Activated T-cell treated with anti-CD3 and anti-CD28 coated beads for 24 hours (primary cell): ENCODE data around the gene SRP68.
A peak's percentile ranks its signal among the peaks of the same experiment; 100 is the strongest.

Experiments used
- DNase-seq: peaks from one replicate; pipeline ENCODE4 v3.0.0-alpha.2; 2020; ENCODE audit warnings: low read depth

SRP68 gene

DNA sequence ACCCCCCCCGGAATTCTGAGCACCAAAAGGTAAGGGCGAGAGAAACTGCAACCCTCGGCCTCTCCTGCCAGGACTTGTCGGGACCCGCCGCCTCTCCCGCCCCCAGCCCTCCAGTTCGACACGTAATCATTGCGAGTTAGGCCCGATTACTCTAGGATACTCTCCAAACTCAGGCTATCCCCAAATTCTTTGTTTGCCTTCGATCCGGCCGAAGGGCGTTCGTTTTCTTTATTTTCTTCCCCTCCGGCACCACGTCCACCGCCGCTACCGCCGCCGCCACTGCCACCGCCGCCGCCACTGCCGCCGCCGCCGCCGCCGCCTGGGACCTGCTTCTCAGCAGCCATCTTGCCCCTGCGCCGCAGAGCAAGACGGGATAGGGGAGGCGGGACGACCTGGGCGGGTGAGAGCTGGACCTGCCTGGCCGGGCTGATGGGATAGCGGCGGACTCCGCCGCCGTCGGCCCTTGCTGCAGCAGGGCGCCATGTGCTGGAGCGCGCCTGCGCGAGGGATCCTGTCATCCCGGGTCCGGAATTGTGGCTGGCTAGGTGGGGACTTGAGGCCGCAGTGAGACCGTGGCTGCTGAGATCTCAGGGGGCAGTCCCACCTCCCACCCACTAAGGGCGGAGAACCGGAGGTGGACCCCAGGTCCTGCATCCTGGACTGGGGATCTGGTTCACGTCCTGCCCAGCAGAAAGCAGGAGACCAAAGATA is at the start of gene SRP68:
SRP68 (minus strand) TSS at position 370 of the 711 bp plus-strand sequence; CDS start at position 344, 26 bp downstream.
- peak; percentile 80 for DNase-seq

DNA sequence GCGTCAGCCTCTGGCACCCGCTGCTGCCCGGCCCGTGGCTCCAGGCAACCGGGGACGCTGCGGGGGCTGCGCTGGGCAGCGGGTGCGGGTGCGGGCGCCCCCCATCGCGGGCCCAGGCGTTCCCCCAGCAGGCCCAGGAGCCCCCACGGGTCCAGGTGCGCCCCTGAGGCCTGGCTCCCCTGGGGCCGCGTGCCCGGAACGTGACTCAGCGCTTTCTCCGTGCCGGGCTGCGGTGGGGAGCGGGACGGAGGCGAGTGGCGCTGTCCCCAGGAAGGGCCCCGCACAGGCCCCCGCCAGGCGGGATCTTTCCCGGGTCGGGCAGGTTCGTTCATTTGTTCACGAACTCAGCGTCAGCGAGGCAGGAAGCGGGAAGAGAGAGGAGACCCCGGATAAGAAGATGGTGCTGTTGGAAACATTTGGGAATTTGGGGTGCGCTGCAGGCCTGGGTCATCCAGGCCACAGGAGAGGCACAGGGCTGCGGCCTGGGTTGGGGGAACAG is 49.7 kb upstream of the SRP68 start:
- DNase-seq = no peak

DNA sequence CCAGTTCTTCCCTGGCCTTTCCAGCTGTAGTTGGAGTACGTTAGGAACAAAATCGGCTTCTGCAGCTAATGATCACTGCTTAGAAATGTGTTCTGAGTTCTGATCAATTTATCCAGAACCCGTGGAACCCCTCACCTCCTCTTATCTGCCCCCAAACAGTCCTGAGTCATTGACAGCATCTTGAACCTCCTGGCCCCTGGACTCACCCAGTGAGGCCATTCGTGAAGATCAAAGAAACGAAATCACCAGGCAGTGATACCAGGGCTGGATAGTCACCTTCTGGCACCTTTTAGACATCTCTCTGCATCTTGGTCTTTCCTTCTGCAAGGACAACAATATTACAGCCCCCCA is 48.3 kb upstream of the SRP68 start:
- no peak for DNase-seq

DNA sequence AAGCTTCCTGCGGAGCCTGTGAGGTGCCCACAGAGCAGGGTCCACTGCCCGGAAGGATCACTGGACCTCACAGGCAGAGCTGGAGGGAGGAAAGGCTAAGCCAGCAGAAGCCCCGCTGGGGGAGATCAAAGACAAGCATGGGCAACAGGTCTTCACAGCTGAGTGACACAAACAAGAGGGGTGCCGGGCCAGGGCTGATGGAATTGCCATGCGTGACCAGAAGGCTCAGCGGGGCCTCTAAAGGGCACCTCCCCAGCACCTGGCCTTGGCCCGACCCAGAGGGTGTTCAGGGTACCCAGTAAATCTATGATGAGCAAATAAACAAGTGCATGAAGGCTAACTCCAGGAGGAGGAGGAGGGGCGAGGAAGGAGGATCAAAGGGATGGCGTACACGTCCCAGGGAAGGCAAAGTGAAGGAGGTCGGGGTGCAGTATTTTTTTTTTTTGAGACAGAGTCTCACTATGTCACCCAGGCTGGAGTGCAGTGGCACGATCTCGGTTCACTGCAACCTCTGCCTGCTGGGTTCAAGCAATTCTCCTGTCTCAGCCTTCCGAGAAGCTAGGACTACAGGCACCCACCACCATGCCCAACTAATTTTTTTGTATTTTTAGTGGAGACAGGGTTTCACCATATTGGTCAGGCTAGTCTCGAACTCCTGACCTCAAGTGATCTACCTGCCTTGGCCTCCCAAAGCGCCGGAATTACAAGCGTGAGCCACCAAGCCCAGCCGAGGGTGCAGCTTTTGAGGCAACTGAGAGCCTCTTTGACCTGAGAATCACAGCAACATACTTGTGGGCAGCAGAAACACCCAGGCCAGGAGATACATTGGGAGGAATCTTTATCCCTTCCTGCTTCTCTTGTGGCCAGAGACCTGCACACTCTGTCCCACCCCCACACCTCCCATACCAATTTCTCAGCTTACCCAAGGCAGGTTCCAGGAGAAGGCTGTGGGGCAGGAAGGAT is 47.4 kb upstream of the SRP68 start:
- no peak for DNase-seq

DNA sequence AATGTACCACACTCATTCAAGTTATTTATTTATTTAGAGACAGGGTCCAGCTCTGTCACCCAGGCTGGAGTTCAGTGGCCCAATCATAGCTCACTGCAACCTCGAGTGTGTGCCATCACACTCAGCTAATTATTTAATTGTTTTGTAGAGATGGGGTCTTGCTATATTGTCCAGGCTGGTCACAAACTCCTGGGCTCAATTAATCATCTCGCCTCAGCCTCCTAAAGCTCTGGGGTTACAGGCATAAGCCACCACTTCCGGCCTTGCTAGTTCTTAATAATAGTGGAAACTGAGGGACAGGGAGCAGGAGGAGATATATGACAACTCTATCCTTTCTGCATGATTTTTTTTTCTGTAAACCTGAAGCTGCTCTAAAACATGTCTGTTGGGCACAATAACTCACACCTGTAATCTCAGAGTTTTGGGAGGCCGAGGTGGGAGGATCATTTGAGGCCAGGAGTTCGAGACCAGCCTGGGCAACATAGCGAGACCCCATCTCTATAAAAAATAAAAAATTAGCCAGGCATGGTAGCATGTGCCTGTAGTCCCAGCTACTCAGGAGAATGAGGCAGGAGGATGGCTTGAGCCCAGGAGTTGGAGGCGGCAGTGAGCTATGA is 42.9 kb upstream of the SRP68 start:
- no peak for DNase-seq

DNA sequence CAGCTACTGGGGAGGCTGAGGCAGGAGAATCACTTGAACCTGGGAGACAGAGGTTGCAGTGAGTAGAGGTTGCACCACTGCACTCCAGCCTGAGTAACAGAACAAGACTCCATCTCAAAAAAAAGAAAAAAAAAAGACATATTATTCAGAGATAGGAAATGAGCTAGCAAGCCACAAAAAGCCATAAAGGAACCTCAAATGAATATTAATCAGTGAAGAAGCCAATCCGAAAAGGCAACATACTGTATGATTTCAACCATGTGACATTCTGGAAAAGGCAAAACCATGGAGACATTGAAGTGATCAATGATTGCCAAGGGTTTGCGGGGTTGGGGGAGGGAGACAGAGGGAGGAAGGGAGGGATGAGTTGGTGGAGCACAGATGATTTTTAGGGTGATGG is 39.6 kb upstream of the SRP68 start:
- DNase-seq = no peak

DNA sequence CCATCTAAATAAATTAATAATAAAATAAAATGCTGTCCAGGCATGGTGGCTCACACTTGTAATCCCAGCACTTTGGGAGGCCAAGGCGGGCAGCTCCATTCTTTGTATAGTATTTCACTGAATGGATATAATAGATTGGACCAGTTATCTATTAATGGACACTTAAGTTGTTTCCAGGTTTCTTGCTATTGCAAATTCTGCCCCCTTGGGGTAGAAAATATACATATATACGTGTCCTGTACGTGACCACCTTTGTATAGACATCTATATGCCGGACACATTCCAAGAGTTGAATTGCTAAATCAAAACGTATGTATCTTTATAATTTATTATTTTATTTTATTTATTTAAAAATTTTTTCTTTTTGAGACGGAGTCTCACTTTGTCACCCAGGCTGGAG is 35.2 kb upstream of the SRP68 start:
- DNase-seq = no peak

DNA sequence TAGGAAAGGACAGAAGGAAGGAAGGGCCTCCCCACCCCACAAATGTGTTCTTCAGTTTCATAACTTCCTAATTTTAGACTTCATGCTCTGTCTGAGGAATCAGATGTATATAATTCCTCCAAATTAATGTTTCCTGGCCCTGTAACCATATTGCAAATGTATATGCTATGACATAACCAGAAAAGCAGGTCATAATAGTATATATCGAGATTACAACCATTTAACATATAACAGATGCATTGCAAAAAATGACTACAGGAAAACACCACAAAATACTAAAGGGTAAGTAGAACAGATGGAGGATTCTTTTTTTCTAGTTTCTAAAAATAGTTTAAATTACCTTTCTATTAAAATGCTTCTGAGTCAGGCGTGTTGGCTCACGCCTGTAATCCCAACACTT is 34.4 kb upstream of the SRP68 start:
- DNase-seq = no peak

DNA sequence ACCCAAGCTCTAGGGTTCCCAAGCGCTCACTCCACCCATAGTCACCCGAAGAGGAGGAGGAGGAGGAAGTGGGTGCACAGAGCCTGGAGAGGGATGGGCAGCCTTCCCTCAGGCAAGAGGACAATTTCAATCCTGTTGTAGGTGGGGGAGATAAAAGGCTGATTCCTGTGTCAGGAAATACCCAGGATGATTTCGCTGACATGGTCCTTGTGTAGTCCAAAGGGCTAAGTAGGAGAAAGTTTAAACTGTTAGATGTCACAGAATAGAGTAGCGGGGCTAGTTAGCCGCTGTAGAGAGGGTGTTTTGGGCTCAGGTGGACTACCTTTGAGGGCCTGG is 32.5 kb upstream of the SRP68 start:
- DNase-seq = no peak

DNA sequence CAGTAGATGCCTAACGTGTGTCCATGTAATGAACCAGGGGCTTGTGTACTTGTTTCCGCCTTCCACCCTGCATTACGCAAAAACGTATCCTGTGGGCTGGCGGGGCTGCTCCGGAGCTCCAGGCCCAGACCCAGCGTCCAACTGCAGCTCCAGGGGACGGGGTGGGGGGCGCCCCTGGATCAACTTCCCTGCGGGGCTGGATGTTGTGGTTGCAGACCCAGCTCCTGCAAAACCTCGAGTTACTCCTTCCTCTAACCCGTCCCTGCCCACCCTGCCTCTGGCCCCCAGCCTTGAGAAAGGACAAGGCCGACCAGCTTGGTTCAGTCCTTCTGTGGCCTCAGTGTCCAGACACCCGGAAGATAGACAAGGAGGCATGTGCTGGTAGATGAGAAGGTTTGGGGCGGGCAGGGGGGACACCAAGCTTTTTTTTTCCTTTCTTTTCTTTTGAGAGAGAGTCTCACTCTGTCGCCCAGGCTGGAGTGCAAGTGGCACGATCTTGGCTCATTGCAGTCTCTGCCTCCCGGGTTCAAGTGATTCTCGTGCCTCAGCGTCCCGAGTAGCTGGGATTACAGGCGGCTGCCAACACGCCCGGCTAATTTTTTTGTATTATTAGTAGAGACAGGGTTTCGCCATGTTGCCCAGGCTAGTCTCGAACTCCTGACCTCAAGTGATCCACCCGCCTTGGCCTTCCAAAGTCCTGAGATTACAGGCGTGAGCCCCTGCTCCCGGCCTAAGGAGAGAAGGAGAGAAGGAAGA is 32.0 kb upstream of the SRP68 start:
- DNase-seq = no peak

DNA sequence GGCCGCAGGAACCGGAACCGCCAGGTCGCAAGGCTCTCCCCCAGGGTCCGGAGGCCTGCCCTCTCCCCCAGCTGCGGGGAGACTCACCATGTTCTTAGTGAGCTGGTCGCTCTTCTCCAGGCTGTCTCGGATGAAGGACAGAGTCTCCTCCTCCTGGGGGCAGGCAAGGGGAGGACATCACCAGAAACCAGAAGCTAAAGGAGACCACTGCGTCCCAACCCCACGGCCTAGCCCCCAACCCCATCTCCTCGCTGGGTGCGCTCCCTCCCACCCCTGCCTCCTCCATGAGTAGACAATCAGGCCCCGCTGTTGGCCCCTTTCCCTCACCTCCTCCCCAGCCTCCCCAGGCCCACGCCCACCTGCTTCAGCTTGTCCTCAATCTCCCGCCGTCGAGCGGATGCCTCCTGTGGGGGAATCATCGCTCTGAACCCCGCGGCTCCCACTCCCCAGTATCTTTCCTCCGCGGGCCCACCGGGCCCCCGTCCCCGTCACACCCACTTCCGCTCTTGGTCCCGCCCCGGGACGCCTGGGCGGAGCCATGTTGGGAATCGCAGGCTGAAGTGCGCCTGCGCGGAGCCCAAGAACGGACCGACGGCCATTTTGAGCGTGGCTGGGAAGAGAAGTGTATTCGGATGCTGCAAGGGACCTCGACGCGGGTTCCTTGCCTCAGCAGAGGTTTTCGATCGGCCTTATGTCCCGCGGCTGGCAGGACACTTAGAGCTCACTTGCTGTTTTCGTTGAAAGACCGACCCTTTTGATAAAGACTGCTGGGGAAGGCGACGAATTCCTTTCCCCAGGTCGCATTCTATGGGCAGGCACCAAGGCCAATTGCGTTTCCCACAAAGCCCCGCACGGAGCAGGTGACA is 31.2 kb upstream of the SRP68 start, which contains the start of gene EXOC7:
EXOC7 (minus strand) TSS at position 514 of the 866 bp plus-strand sequence; CDS start at position 419, 95 bp downstream.
- peak; percentile 91 for DNase-seq

DNA sequence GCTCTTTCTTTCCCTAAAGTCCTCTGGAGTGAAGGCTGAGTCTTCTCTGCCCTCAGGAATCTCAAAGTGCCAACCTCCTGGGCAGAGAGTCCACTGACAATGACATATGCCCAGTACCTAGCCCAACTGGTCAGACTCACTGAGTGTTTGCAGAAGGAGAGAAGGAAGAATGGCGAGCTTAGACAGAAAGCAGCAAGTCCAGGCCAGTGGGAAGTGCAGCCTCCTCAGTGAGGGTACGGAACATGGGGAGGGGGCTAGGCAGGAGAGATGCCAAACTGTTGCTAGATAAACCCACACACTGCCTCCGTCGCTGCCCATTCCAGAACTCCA is 30.6 kb upstream of the SRP68 start:
- DNase-seq = no peak

DNA sequence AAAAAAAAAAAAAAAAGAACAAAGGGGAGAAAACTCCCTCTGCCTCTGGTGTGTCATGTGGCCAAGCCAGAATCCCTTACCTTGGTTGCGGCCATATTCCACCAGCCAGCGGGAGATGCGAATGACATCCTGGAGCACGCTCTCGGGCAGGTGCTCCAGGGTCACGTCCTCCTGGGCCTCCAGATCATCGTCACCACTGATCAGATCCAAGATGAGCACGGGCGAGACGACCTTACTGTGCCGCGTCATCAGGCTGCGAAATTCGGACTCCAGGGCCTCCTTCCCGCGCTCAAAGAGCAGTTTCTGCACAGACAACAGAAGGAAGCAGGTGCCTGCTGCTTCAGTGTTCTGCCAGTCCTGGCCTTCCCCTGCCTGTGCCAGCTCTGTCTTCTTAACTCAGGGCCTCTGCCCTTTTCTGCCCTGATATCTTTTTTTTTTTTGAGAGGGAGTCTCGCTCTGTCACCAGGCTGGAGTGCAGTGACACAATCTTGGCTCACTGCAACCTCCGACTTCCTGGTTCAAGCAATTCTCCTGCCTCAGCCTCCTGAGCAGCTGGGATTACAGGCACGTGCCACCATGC is 25.5 kb upstream of the SRP68 start:
- no peak for DNase-seq

DNA sequence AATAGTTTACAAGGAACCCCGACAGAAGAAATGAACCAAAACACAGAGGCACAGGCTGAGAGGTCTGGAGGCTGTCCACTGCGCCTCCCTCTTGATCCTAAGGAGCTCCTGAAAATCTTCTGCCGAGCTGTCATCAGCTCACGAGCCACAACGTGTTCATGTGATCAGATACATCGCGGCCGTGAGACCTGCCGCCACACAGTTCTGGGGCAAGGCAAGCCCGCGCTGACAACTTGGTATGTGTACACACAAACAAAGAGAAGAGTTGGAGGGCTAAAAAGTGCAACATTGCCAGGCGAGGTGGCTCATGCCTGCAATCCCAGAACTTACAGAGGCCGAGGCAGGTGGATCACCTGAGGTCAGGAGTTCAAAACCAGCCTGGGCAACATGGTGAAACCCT is 23.6 kb upstream of the SRP68 start:
- no peak for DNase-seq

DNA sequence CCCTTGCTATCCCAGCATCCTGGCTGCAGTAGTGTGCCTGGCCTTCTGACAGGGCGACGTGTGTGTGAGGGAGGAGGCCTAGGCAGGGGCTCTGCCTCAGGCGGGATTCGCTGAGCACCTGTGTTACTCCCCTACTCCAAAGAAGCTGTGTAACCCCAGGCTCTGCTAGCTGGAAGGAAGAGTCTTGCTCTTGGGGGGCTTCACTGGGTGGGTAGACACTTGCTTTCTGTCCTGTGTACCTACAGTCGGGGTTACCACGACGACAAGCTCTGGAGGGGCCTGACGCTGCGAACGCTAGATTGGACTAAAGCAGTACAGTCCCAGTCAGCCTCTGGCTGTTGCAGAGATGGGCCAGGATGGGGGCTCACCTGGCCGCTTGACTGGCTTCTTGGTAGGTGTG is 21.7 kb upstream of the SRP68 start:
- DNase-seq = no peak

DNA sequence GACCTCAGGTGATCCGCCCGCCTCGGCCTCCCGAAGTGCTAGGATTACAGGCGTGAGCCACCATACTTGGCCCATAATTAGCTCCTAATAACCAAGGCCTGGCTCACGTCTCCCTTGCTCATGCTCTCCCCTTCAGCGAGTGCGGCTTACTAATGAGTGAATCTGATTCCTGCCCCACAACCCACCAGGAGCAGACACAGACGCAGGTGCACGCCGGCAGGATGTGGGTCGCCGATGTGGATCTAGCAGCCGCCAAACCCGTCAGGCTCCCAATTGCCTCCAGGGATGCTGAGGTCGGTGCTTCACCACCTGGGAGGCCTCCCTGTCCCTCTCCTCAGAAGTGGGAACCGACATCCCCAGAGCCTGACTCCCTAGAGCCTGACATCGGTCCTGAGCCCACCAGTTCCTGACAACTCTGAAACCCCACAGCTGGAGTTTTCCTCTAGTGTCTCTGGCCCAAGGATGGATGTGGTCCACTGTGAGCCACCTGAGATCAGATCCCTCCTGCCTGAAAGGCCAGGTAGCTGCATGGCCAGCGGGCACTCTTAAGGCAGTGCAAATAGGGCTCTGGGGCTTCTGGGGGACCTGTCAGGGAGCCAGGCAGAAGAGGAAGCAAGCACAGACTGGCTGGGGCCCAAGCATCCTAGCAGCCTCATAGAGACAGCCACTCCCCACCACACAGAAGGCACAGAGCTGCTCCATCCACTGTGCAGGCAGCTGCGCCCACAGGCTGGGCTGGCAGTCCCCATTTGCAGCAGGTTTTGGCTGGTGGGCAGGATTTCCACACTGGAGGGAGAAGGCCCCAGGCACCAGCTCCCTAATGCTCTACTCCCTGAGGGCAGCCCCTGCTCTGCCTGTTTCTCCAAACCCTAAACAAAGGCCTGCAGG is 20.5 kb upstream of the SRP68 start:
- DNase-seq = no peak

DNA sequence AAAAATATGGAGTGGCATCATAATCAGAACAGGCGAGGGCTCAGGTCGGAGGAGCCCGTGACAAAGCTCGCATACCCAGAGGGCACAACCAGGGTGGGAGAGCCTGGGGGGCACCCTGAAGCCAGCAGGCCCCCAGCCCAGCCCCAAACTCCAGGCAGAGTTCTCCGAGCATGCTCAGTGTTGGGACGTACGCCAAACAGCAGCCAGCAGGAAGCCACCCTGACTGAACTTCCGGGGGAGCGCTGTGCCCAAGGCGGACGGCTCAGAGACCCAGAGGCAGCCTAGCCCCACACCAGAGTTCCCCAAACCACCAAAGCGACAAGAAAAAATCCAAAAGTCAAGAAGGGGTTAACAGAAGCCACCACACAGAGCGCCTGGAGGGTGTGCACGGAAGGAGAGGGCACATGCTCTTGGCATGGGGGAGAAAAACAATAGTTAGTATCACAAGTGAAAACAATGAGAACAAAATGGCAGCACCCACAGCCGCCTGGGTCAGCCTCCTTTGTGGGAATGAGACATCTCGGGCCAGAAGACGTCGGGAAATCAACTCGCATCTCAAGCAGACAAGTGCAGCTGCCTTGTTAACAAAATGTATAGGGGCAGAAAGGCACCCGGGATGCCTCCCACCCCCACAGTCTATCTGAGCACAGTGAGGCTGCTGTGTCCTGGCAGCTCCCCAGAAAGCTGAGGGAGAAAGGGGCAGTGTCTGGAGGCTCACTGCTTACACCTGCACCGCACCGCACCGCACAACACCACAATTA is 19.4 kb upstream of the SRP68 start:
- no peak for DNase-seq

DNA sequence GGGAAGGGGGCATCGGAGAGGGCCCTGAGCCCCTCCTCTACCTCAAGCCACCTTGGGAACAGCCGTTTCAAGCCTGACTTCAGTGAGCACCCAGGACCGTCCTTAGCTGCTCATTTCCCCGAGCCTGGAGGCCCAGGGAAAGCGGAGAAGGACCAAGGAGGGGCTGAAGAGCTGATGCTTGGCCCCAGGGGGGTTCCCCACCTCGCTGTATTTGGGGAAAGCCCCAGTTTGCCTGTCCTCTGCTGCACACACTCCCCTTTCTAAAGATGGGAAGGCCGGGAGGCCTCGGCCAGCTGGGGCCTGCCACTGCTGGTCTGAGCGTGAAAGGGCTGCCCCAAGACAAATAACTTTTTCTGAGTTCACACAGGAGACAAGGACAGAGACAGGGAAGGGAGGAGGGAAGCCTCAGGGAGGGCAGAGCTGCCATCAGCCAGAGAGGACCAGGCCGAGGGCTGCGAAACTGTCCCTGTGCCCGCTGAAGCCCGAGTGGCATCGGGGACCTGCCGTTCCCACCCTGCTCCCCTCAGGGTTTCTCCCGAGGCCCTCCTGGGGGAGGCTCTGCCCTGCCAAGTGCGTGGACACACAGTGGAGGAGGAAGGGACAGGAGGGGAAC is 18.3 kb upstream of the SRP68 start:
- DNase-seq = no peak
